ENCODE measurements around the gene UNC5C. TPM values are rescaled to one million over a fixed set of nuclear protein-coding genes. Genes with fewer than 3 reads are reported as not detected.

Gene UNC5C
- polyA plus RNA-seq, 1 donor (not counting 4 experiments of a cell fraction or from before 2014, with no cell fraction given): not detected

DNA sequence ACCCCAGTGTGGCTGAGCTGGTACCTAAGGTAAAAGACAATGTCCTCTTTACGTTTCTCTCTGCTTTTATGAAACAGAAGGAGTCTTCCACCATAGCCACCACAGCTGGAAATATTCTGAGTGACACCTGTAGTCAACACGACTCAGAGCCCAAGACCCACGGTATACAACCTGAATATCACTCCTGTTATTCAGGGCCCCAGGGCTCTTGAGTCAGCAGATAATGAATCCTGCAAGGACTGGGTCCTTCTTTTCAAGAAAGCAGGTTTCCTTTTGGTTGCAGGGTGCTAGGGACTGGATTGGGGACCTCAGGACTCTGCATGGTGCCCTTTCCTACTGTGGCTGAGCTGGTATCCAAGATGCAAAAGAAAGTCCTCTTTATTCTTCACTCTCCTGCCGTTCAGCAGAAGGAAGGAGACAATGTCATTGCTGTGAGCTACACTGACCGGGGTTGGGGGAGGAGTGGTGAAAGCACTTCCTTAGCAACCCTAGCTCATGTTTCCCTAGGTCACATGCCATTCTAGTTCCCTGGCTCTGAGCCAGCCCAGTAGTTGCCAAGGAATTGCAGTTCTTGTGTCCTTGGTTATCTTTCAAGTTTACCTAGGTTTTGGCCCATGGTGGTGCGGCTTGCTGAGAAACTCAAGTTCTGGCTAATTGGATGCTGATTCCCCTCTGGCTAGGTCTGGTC lies 23.7 kb upstream of the UNC5C start:
- DNase-seq (ENCODE audit: low read depth, low spot score): no peak
- no peak overlapping the region for H3K4me2 ChIP-seq (ENCODE audit: control insufficient read depth, extremely low read depth, insufficient read depth, low read depth, low read length)

GRCh38 chr4:95571577-95571976 lies 22.8 kb upstream of the UNC5C start:
- Histone ChIP-seq H3K4me3 (ENCODE audit: control insufficient read depth in 2 of 3, extremely low read depth in 1 of 3, insufficient read depth in 2 of 3, low read depth in 1 of 3, low read length in 3 of 3) (no peak overlapping the region), H2AFZ (ENCODE audit: control insufficient read depth, low read length) (no peak overlapping the region), H3K27me3 (ENCODE audit: control insufficient read depth, extremely low read depth, insufficient read depth, low read length) (no peaks in the 10 kb centered on the region), H3K4me1 (ENCODE audit: control insufficient read depth, extremely low read depth, insufficient read depth, low read length) (no peaks in the 10 kb centered on the region), H3K9me3 (ENCODE audit: control insufficient read depth, low read depth, low read length) (no peaks in the 10 kb centered on the region), H3K36me3 (ENCODE audit: control insufficient read depth in 2 of 2, extremely low read depth in 1 of 2, insufficient read depth in 2 of 2, low read length in 2 of 2) (no peaks in the 10 kb centered on the region), H3K79me2 (ENCODE audit: control insufficient read depth, insufficient read depth, low read length) (no peaks in the 10 kb centered on the region), H3K27ac (ENCODE audit: control insufficient read depth, insufficient read depth, low read length) (no peak overlapping the region), H3K9me1 (ENCODE audit: control insufficient read depth, extremely low read depth, insufficient read depth, low read length) (no peaks in the 10 kb centered on the region), H3K4me2 (ENCODE audit: control insufficient read depth, extremely low read depth, insufficient read depth, low read depth, low read length) (no peak overlapping the region), H3K9ac (ENCODE audit: control insufficient read depth, extremely low read depth, insufficient read depth, low read length) (no peak overlapping the region), H4K20me1 (ENCODE audit: control insufficient read depth, extremely low read depth, insufficient read depth, low read length) (no peaks in the 10 kb centered on the region)
- TF ChIP-seq EZH2 (IDR thresholded peaks at IDR 0.05; ENCODE audit: low read length): no peak
- TF ChIP-seq, protein P1, sequence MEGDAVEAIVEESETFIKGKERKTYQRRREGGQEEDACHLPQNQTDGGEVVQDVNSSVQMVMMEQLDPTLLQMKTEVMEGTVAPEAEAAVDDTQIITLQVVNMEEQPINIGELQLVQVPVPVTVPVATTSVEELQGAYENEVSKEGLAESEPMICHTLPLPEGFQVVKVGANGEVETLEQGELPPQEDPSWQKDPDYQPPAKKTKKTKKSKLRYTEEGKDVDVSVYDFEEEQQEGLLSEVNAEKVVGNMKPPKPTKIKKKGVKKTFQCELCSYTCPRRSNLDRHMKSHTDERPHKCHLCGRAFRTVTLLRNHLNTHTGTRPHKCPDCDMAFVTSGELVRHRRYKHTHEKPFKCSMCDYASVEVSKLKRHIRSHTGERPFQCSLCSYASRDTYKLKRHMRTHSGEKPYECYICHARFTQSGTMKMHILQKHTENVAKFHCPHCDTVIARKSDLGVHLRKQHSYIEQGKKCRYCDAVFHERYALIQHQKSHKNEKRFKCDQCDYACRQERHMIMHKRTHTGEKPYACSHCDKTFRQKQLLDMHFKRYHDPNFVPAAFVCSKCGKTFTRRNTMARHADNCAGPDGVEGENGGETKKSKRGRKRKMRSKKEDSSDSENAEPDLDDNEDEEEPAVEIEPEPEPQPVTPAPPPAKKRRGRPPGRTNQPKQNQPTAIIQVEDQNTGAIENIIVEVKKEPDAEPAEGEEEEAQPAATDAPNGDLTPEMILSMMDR (optimal IDR thresholded peaks at IDR 0.05 in 1 of 3, IDR thresholded peaks at IDR 0.05 in 1 of 3, conservative IDR thresholded peaks at IDR 0.05 in 1 of 3; ENCODE audit: extremely low read depth in 1 of 3, insufficient read depth in 2 of 3, low read length in 3 of 3): no peak
- DNase-seq (ENCODE audit: low read depth, low spot score) (no peak), FAIRE-seq (no peak)
- dilution Hi-C loops (cut with MboI; ENCODE audit: extremely low pct_ligation_motif_present, low sequenced_read_pairs): no loop called here

More for the DNA sequence above, 23.7 kb upstream of the UNC5C start:
- Histone ChIP-seq H2AFZ (ENCODE audit: control insufficient read depth, low read length) (no peak overlapping the region), H3K27ac (ENCODE audit: control insufficient read depth, insufficient read depth, low read length) (no peak overlapping the region), H3K9ac (ENCODE audit: control insufficient read depth, extremely low read depth, insufficient read depth, low read length) (no peak overlapping the region), H4K20me1 (ENCODE audit: control insufficient read depth, extremely low read depth, insufficient read depth, low read length) (no peaks in the 10 kb centered on the region), H3K9me3 (ENCODE audit: control insufficient read depth, low read depth, low read length) (no peaks in the 10 kb centered on the region), H3K36me3 (ENCODE audit: control insufficient read depth in 2 of 2, extremely low read depth in 1 of 2, insufficient read depth in 2 of 2, low read length in 2 of 2) (no peaks in the 10 kb centered on the region), H3K9me1 (ENCODE audit: control insufficient read depth, extremely low read depth, insufficient read depth, low read length) (no peaks in the 10 kb centered on the region), H3K4me3 (ENCODE audit: control insufficient read depth in 2 of 3, extremely low read depth in 1 of 3, insufficient read depth in 2 of 3, low read depth in 1 of 3, low read length in 3 of 3) (no peak overlapping the region), H3K4me1 (ENCODE audit: control insufficient read depth, extremely low read depth, insufficient read depth, low read length) (no peaks in the 10 kb centered on the region), H3K27me3 (ENCODE audit: control insufficient read depth, extremely low read depth, insufficient read depth, low read length) (no peaks in the 10 kb centered on the region), H3K79me2 (ENCODE audit: control insufficient read depth, insufficient read depth, low read length) (no peaks in the 10 kb centered on the region)
- no peak for FAIRE-seq
- dilution Hi-C loops (cut with MboI; ENCODE audit: extremely low pct_ligation_motif_present, low sequenced_read_pairs): no loop called here
- no peak for TF ChIP-seq EZH2 (IDR thresholded peaks at IDR 0.05; ENCODE audit: low read length)
- TF ChIP-seq, protein P1 (optimal IDR thresholded peaks at IDR 0.05 in 1 of 3, IDR thresholded peaks at IDR 0.05 in 1 of 3, conservative IDR thresholded peaks at IDR 0.05 in 1 of 3; ENCODE audit: extremely low read depth in 1 of 3, insufficient read depth in 2 of 3, low read length in 3 of 3): no peak

Data from keratinocyte (primary cell).